ENCODE measurements around the gene EPS15. TPM values are rescaled to one million over a fixed set of nuclear protein-coding genes. Genes with fewer than 3 reads are reported as not detected.

Gene EPS15
- total and polyA plus RNA-seq, 4 donors: 8.8 to 52.1 (median 19.1) TPM

GRCh38 chr1:51558375-51558924, 39.4 kb upstream of the EPS15 start (continued):
- TF ChIP-seq, protein P1, sequence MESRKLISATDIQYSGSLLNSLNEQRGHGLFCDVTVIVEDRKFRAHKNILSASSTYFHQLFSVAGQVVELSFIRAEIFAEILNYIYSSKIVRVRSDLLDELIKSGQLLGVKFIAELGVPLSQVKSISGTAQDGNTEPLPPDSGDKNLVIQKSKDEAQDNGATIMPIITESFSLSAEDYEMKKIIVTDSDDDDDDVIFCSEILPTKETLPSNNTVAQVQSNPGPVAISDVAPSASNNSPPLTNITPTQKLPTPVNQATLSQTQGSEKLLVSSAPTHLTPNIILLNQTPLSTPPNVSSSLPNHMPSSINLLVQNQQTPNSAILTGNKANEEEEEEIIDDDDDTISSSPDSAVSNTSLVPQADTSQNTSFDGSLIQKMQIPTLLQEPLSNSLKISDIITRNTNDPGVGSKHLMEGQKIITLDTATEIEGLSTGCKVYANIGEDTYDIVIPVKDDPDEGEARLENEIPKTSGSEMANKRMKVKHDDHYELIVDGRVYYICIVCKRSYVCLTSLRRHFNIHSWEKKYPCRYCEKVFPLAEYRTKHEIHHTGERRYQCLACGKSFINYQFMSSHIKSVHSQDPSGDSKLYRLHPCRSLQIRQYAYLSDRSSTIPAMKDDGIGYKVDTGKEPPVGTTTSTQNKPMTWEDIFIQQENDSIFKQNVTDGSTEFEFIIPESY (IDR thresholded peaks at IDR 0.05): no peak
- TF ChIP-seq GABPA (IDR thresholded peaks at IDR 0.05 in 1 of 2, conservative IDR thresholded peaks at IDR 0.05 in 1 of 2) (no peak), SP1 (IDR thresholded peaks at IDR 0.05) (no peak)
- TF ChIP-seq, protein P2, sequence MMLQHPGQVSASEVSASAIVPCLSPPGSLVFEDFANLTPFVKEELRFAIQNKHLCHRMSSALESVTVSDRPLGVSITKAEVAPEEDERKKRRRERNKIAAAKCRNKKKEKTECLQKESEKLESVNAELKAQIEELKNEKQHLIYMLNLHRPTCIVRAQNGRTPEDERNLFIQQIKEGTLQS (IDR thresholded peaks at IDR 0.05): no peak

GRCh38 chr1:51557168-51557567, 38.1 kb upstream of the EPS15 start:
- no peak overlapping the region for H3K27ac ChIP-seq (ENCODE audit: low read depth in 1 of 2, low read length in 2 of 2)
- no peak for TF ChIP-seq YY1 (IDR thresholded peaks at IDR 0.05)
- TF ChIP-seq HNF4A (conservative IDR thresholded peaks at IDR 0.05): no peak
- no peak for TF ChIP-seq GABPA (IDR thresholded peaks at IDR 0.05 in 1 of 2, conservative IDR thresholded peaks at IDR 0.05 in 1 of 2)
- TF ChIP-seq, protein P3, sequence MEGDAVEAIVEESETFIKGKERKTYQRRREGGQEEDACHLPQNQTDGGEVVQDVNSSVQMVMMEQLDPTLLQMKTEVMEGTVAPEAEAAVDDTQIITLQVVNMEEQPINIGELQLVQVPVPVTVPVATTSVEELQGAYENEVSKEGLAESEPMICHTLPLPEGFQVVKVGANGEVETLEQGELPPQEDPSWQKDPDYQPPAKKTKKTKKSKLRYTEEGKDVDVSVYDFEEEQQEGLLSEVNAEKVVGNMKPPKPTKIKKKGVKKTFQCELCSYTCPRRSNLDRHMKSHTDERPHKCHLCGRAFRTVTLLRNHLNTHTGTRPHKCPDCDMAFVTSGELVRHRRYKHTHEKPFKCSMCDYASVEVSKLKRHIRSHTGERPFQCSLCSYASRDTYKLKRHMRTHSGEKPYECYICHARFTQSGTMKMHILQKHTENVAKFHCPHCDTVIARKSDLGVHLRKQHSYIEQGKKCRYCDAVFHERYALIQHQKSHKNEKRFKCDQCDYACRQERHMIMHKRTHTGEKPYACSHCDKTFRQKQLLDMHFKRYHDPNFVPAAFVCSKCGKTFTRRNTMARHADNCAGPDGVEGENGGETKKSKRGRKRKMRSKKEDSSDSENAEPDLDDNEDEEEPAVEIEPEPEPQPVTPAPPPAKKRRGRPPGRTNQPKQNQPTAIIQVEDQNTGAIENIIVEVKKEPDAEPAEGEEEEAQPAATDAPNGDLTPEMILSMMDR (IDR thresholded peaks at IDR 0.05; ENCODE audit: low read depth, low read length, missing input control): no peak
- TF ChIP-seq FOXA1 (IDR thresholded peaks at IDR 0.05): no peak
- no peak for TF ChIP-seq RAD21 (IDR thresholded peaks at IDR 0.05)
- TF ChIP-seq, protein P1 (IDR thresholded peaks at IDR 0.05): no peak
- TF ChIP-seq, protein P4, sequence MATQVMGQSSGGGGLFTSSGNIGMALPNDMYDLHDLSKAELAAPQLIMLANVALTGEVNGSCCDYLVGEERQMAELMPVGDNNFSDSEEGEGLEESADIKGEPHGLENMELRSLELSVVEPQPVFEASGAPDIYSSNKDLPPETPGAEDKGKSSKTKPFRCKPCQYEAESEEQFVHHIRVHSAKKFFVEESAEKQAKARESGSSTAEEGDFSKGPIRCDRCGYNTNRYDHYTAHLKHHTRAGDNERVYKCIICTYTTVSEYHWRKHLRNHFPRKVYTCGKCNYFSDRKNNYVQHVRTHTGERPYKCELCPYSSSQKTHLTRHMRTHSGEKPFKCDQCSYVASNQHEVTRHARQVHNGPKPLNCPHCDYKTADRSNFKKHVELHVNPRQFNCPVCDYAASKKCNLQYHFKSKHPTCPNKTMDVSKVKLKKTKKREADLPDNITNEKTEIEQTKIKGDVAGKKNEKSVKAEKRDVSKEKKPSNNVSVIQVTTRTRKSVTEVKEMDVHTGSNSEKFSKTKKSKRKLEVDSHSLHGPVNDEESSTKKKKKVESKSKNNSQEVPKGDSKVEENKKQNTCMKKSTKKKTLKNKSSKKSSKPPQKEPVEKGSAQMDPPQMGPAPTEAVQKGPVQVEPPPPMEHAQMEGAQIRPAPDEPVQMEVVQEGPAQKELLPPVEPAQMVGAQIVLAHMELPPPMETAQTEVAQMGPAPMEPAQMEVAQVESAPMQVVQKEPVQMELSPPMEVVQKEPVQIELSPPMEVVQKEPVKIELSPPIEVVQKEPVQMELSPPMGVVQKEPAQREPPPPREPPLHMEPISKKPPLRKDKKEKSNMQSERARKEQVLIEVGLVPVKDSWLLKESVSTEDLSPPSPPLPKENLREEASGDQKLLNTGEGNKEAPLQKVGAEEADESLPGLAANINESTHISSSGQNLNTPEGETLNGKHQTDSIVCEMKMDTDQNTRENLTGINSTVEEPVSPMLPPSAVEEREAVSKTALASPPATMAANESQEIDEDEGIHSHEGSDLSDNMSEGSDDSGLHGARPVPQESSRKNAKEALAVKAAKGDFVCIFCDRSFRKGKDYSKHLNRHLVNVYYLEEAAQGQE (IDR thresholded peaks at IDR 0.05): no peak
- no peak for TF ChIP-seq RXRA (IDR thresholded peaks at IDR 0.05)
- no peak for TF ChIP-seq HNF4G (IDR thresholded peaks at IDR 0.05)
- H3K36me3 ChIP-seq (ENCODE audit: control insufficient read depth in 4 of 4, insufficient read depth in 3 of 4, low read depth in 1 of 4, low read length in 3 of 4): no peaks in the 10 kb centered on the region
- no peak for DNase-seq (ENCODE audit: low spot score)
- H3K9me3 ChIP-seq (ENCODE audit: control insufficient read depth in 4 of 4, low read length in 3 of 4): no peaks in the 10 kb centered on the region
- no peak overlapping the region for H3K9ac ChIP-seq (ENCODE audit: low read depth in 1 of 2, low read length in 2 of 2)
- H3K4me1 ChIP-seq (ENCODE audit: control insufficient read depth in 4 of 4, insufficient read depth in 4 of 4, low read length in 3 of 4): peaks cover 2 to 13% (median 9%) of the 10 kb centered on the region in 4 donors
- no peaks in the 10 kb centered on the region for H3K27me3 ChIP-seq (ENCODE audit: control insufficient read depth in 4 of 4, insufficient read depth in 4 of 4, low read length in 3 of 4)
- no peak overlapping the region for H3K4me3 ChIP-seq (ENCODE audit: low read depth in 1 of 3, low read length in 3 of 3)

Measured in liver (tissue), 9 donors.